ENCODE data around the gene STXBP6. TPM values are rescaled to one million over a fixed set of nuclear protein-coding genes. Genes with fewer than 3 reads are reported as not detected.

STXBP6 gene
- total RNA-seq, 4 donors from 2014 or later = 11.9 to 30.5 (median 14.6) TPM

GRCh38 chr14:25041898-25042297 is 8.0 kb downstream of the STXBP6 start:
- no peak overlapping the region for H3K27ac ChIP-seq
- no peak overlapping the region for H3K4me3 ChIP-seq
- TF ChIP-seq, protein P1, sequence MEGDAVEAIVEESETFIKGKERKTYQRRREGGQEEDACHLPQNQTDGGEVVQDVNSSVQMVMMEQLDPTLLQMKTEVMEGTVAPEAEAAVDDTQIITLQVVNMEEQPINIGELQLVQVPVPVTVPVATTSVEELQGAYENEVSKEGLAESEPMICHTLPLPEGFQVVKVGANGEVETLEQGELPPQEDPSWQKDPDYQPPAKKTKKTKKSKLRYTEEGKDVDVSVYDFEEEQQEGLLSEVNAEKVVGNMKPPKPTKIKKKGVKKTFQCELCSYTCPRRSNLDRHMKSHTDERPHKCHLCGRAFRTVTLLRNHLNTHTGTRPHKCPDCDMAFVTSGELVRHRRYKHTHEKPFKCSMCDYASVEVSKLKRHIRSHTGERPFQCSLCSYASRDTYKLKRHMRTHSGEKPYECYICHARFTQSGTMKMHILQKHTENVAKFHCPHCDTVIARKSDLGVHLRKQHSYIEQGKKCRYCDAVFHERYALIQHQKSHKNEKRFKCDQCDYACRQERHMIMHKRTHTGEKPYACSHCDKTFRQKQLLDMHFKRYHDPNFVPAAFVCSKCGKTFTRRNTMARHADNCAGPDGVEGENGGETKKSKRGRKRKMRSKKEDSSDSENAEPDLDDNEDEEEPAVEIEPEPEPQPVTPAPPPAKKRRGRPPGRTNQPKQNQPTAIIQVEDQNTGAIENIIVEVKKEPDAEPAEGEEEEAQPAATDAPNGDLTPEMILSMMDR (IDR thresholded peaks at IDR 0.05) = no peak
- no peak for TF ChIP-seq POLR2A (IDR thresholded peaks at IDR 0.05)
- no peaks in the 10 kb centered on the region for H3K36me3 ChIP-seq
- no peaks in the 10 kb centered on the region for H3K4me1 ChIP-seq
- DNase-seq = no peak
- no peaks in the 10 kb centered on the region for H3K27me3 ChIP-seq
- intact Hi-C loops (cut with DNase I; ENCODE audit: low total_unique reads) = no loop called here
- H3K9me3 ChIP-seq = no peaks in the 10 kb centered on the region

DNA sequence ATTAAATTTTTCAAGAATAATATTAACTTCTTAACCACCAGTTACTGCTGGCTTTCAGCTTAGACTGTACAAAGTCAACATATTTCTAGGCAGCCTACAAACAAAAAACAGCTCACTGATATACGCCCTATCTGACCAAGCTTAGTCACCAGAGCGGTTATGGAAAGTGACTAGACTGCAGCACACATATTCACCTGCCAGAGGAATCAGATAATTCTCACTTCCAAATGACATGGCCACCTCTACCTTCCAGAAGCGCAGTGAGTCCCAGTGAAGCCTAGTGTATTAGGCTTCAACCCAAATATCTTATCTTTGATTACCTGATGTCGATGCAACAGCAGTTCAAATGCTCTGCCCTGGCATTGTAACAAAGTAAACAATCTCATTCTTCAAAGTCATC is 8.5 kb downstream of the STXBP6 start:
- Histone ChIP-seq H3K27me3 (no peaks in the 10 kb centered on the region), H3K4me3 (no peak overlapping the region), H3K4me1 (no peaks in the 10 kb centered on the region), H3K9me3 (no peaks in the 10 kb centered on the region), H3K36me3 (no peaks in the 10 kb centered on the region), H3K27ac (no peak overlapping the region)
- DNase-seq = no peak
- intact Hi-C loops (cut with DNase I; ENCODE audit: low total_unique reads) = no loop called here
- TF ChIP-seq, protein P1 (IDR thresholded peaks at IDR 0.05) = no peak
- no peak for TF ChIP-seq POLR2A (IDR thresholded peaks at IDR 0.05)

GRCh38 chr14:25039933-25040332 is 10.0 kb downstream of the STXBP6 start:
- Histone ChIP-seq H3K27ac (no peak overlapping the region), H3K36me3 (no peaks in the 10 kb centered on the region), H3K9me3 (no peaks in the 10 kb centered on the region), H3K4me1 (no peaks in the 10 kb centered on the region), H3K4me3 (no peak overlapping the region), H3K27me3 (no peaks in the 10 kb centered on the region)
- no peak for DNase-seq
- TF ChIP-seq, protein P1 (IDR thresholded peaks at IDR 0.05) = no peak
- TF ChIP-seq POLR2A (IDR thresholded peaks at IDR 0.05) = no peak
- intact Hi-C loops (cut with DNase I; ENCODE audit: low total_unique reads) = no loop called here

DNA sequence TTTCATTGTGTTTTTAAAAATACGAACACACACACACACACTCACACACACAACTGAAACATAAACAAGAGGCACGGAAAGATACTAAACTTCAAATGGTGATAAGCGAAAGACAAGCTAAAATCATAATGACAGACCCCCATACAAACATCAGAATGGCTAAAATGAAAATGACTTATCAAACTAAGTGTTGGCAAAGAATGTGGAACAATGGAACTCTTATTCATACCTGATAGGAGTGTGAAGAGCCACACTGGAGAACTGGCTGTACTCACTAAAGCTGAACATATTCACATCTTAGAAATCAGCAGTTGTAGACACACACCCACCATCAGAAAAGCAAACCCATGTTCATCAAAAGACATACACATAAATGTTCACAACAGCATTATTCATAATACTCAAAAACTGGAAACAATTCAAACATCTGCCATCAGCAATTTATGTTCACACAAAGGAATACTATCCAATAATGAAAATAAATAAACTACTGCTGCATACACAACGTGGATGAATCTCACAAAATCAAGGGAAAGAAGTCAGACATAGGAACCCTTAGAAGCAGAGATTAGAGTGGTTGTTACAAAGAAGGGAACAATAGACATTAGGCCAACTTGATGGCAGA is 11.8 kb downstream of the STXBP6 start:
- DNase-seq = no peak
- Histone ChIP-seq H3K27me3 (no peaks in the 10 kb centered on the region), H3K36me3 (no peaks in the 10 kb centered on the region), H3K4me1 (no peaks in the 10 kb centered on the region), H3K4me3 (no peak overlapping the region), H3K27ac (no peak overlapping the region), H3K9me3 (no peaks in the 10 kb centered on the region)
- TF ChIP-seq, protein P1 (IDR thresholded peaks at IDR 0.05) = no peak
- no peak for TF ChIP-seq POLR2A (IDR thresholded peaks at IDR 0.05)
- intact Hi-C loops (cut with DNase I; ENCODE audit: low total_unique reads) = no loop called here

DNA sequence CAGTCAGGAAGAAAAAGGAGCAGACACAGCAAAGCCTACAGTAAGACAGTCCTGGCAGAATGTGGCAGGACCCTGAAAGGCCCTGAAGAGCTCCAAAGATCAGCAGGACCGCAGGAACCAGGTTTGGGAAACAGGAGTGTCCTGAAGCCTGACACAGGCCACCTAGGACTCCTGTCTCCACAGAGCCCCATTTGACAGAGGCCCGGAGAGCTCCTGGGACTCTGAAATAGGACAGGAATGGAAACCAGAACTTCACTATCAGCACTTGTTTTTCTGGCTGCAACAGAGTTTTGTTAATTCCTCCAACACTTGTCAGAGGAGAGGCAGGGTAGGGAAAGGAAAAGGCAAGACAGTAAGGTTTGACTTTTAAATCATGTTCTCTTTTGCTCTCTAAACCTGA is 12.9 kb downstream of the STXBP6 start:
- DNase-seq = no peak
- no peak for TF ChIP-seq POLR2A (IDR thresholded peaks at IDR 0.05)
- TF ChIP-seq, protein P1 (IDR thresholded peaks at IDR 0.05) = no peak
- intact Hi-C loops (cut with DNase I; ENCODE audit: low total_unique reads) = no loop called here
- Histone ChIP-seq H3K4me3 (no peak overlapping the region), H3K36me3 (no peaks in the 10 kb centered on the region), H3K27me3 (no peaks in the 10 kb centered on the region), H3K4me1 (no peaks in the 10 kb centered on the region), H3K27ac (no peak overlapping the region), H3K9me3 (no peaks in the 10 kb centered on the region)

Measured in uterus (tissue), 4 donors.